Upper lobe of left lung (tissue), 4 donors: ENCODE results near the gene KMT5B.

ENCODE experiments used
- CTCF ChIP-seq, 6 experiments: fragments of 450-650 bp in 4 of 6; fragments of 200-600 bp in 2 of 6; sonication (generic) in 2 of 6; IDR thresholded peaks; one replicate each; pipeline ENCODE4 v1.5.1; 2016 to 2019; ENCODE audit warnings: antibody characterized with exemption in 6 of 6
- POLR2AphosphoS5 ChIP-seq, 2 donors: sonication (generic); formaldehyde crosslinking; IDR thresholded peaks; one replicate each; pipeline ENCODE4 v1.5.1; 2017; ENCODE audit warnings: antibody characterized with exemption in 2 of 2

- TF ChIP-seq POLR2AphosphoS5 (IDR thresholded peaks at IDR 0.05) = peak in 1 of 2 donors; percentile 59
- no peak for TF ChIP-seq CTCF (IDR thresholded peaks at IDR 0.05)
Measured at GRCh38 chr11:68149417-68149816, 63.7 kb downstream of the KMT5B start.
